ENCODE measurements around the gene GIMAP6.
"Not testable (repeated sequence)": the region's sequence is repeated elsewhere in the genome, so short reads cannot be mapped to it uniquely, and the experiment has no call there.

The GIMAP6 gene

DNA sequence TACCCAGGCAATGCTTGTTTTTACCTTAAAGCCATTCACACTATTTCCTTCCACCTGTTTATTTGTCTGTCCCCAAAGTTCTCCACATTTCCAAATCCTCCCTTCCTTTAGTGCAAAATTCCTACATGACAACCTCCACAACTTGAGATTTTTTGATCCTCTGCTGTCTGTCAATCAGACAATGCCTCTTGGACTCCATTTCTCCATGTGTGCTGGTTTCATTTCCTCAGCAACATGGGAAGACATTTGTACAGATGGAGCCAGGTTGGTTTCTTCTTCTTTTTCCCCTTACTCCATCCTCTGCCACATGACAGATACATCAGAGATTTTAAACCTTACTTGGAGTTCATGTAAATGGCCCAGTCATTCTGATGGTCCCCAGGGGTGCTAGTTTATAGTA lies 34.2 kb upstream of the GIMAP6 start (continued):
- TF ChIP-seq, protein P1, sequence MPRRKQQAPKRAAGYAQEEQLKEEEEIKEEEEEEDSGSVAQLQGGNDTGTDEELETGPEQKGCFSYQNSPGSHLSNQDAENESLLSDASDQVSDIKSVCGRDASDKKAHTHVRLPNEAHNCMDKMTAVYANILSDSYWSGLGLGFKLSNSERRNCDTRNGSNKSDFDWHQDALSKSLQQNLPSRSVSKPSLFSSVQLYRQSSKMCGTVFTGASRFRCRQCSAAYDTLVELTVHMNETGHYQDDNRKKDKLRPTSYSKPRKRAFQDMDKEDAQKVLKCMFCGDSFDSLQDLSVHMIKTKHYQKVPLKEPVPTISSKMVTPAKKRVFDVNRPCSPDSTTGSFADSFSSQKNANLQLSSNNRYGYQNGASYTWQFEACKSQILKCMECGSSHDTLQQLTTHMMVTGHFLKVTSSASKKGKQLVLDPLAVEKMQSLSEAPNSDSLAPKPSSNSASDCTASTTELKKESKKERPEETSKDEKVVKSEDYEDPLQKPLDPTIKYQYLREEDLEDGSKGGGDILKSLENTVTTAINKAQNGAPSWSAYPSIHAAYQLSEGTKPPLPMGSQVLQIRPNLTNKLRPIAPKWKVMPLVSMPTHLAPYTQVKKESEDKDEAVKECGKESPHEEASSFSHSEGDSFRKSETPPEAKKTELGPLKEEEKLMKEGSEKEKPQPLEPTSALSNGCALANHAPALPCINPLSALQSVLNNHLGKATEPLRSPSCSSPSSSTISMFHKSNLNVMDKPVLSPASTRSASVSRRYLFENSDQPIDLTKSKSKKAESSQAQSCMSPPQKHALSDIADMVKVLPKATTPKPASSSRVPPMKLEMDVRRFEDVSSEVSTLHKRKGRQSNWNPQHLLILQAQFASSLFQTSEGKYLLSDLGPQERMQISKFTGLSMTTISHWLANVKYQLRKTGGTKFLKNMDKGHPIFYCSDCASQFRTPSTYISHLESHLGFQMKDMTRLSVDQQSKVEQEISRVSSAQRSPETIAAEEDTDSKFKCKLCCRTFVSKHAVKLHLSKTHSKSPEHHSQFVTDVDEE (CRISPR knock-in tag; IDR thresholded peaks at IDR 0.05): no peak

DNA sequence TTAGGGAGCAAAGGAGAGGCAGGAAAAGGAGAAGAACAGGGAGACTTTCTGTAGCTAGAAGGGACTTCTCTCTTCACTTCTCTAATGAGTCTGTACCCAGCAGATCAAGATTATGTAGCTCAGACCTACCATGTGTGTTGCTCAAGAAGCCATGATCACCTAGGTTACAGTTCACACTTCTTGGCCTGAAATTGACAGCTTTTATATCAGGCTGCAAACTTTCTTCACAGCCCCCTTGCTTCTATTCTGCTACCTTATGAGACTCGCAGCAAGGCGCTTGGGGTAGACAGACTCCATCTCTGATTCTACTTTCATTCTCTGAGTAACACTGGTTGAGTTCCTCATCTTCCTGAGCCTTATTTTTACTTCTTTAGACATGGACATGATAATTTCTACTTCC lies 33.7 kb upstream of the GIMAP6 start:
- TF ChIP-seq, protein P2, sequence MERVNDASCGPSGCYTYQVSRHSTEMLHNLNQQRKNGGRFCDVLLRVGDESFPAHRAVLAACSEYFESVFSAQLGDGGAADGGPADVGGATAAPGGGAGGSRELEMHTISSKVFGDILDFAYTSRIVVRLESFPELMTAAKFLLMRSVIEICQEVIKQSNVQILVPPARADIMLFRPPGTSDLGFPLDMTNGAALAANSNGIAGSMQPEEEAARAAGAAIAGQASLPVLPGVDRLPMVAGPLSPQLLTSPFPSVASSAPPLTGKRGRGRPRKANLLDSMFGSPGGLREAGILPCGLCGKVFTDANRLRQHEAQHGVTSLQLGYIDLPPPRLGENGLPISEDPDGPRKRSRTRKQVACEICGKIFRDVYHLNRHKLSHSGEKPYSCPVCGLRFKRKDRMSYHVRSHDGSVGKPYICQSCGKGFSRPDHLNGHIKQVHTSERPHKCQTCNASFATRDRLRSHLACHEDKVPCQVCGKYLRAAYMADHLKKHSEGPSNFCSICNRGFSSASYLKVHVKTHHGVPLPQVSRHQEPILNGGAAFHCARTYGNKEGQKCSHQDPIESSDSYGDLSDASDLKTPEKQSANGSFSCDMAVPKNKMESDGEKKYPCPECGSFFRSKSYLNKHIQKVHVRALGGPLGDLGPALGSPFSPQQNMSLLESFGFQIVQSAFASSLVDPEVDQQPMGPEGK (CRISPR knock-in tag; IDR thresholded peaks at IDR 0.05; ENCODE audit: borderline replicate concordance): no peak
- TF ChIP-seq, protein P1 (CRISPR knock-in tag; IDR thresholded peaks at IDR 0.05): no peak
- TF ChIP-seq OSR1 (CRISPR knock-in tag; IDR thresholded peaks at IDR 0.05) (no peak), CSDC2 (CRISPR knock-in tag; IDR thresholded peaks at IDR 0.05) (no peak)
- ATAC-seq: no peak

DNA sequence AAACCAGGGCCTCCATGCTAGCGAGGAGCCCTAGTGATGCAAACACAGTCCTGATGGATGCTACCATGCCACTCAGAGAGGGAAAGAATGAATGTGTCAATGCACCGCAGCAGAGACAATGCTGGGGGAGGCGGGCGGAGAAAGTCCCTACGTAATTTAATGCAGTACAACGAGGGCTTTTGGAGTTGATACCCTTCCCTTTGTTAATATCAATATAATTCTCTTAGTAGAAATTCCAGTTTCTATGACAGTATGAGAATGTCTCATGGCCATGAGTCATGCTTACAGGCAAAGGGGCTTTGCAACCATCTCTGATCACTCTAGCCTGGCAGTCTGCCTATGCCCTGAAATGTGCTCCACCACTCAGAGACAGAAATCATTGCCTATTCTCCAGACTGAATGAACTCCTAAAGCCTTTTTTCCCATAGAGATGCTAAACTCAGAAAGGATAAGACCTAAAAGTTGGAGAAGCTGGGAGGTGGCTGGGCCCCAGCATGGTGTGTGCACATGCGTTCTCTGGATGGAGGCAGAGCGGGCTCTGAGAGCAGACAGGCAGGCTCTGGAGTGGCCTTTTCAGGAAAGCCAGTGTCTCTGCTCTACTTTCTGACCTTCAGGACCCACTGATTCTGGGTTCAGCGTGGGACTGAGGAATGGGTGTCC lies 33.0 kb upstream of the GIMAP6 start:
- ATAC-seq: no peak
- no peak for TF ChIP-seq ZC3H10 (CRISPR knock-in tag; IDR thresholded peaks at IDR 0.05)
- TF ChIP-seq, protein P3, sequence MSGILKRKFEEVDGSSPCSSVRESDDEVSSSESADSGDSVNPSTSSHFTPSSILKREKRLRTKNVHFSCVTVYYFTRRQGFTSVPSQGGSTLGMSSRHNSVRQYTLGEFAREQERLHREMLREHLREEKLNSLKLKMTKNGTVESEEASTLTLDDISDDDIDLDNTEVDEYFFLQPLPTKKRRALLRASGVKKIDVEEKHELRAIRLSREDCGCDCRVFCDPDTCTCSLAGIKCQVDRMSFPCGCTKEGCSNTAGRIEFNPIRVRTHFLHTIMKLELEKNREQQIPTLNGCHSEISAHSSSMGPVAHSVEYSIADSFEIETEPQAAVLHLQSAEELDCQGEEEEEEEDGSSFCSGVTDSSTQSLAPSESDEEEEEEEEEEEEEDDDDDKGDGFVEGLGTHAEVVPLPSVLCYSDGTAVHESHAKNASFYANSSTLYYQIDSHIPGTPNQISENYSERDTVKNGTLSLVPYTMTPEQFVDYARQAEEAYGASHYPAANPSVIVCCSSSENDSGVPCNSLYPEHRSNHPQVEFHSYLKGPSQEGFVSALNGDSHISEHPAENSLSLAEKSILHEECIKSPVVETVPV (CRISPR knock-in tag; IDR thresholded peaks at IDR 0.05): no peak
- no peak for TF ChIP-seq CSDC2 (CRISPR knock-in tag; IDR thresholded peaks at IDR 0.05)
- no peak for TF ChIP-seq RARB (CRISPR knock-in tag; IDR thresholded peaks at IDR 0.05)

DNA sequence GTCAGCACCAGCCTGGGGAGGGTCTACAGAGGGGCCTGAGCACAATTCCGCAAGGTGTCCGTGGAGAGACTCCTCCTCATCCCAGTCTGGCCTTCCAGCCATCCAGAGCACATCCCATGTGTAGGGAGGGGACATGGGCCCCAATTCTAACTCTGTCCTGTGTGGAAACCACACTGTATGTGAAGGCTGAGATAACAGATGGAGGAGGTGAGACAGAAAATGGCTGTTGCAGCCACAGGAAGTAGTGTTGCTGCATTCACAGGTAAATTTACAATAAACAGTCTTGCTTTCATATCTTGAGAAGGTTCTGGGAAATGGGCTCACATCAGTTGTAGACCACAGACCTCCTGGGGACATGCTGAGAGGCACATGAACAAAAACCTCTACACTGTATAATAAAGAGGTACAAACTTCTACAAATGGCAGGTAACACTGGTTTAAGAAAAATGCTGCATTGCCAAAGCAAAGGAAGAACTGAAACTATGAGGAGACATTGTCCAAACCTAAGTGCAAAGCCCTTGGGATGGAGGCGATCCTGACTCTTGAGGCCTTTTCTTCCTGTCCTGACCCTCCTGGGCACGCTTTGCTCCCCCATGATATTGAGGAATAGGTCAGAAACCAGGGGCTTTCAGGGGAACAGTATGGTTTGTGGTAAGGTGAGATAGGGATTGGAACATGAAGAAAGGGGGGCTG lies 31.8 kb upstream of the GIMAP6 start:
- TF ChIP-seq SNAI2 (CRISPR knock-in tag; IDR thresholded peaks at IDR 0.05): no peak
- TF ChIP-seq ZNF565 (CRISPR knock-in tag; conservative IDR thresholded peaks at IDR 0.05; ENCODE audit: low read depth): no peak
- TF ChIP-seq, protein P1 (CRISPR knock-in tag; IDR thresholded peaks at IDR 0.05): no peak
- TF ChIP-seq PPARA (CRISPR knock-in tag; IDR thresholded peaks at IDR 0.05; ENCODE audit: borderline replicate concordance): no peak
- TF ChIP-seq, protein P2 (CRISPR knock-in tag; IDR thresholded peaks at IDR 0.05; ENCODE audit: borderline replicate concordance): no peak
- TF ChIP-seq ZFP30 (CRISPR knock-in tag; IDR thresholded peaks at IDR 0.05): no peak
- TF ChIP-seq ZC3H10 (CRISPR knock-in tag; IDR thresholded peaks at IDR 0.05): no peak
- ATAC-seq: no peak

DNA sequence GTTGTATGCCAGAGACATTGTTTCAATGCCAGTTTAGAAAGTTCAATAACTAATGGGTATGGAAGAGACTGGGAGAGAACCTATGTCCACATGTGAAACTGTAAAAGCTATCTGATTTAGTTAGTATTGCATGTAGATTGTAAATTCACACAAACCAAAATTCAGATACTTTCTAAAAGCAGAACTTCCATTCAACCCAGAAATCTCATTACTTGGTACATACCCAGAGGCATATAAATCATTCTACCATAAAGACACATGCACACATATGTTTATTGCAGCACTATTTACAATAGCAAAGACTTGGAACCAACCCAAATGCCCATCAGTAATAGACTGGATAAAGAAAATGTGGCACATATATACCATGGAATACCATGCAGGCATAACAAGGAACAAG lies 30.6 kb upstream of the GIMAP6 start:
- not testable (repeated sequence) for ATAC-seq
